GM12865 (cell line): Measurements from ENCODE around the gene MSRB3.

Experiments
- DNase-seq: peaks from one replicate; pipeline ENCODE4 v3.0.0; 2010; ENCODE audit warnings: low read depth
- H3K4me3 ChIP-seq: 2 replicates; pipeline ENCODE4 v1.5.1; 2011; ENCODE audit warnings: mild to moderate bottlenecking, low read depth, low read length, control low read depth
- TF ChIP-seq, protein P1 (sequence below): IDR thresholded peaks from 2 replicates; pipeline ENCODE4 v1.5.1; 2011; ENCODE audit warnings: low read length, control low read depth, low read depth, inconsistent platforms; ENCODE audit not compliant: insufficient read depth; ENCODE audit errors: missing control alignments

The MSRB3 gene

DNA sequence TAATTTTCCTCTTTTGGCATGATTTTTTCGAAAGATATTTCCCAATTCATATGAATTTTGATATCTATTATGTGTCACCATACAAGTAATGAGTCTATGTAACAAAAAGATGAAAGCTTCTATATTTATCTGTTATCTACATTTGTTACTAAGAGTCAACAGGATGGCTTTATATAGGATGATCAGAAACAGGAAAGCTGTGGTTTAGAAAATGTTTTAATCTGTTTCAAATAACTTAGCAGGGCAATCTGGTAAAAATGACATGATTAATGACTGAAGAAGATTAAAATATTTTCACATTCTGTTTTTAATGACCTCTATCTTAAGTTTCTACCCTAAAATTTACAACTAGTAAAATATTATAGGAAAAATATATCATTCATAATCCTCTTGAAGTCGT, 105.8 kb downstream of the MSRB3 start:
- H3K4me3 ChIP-seq: no peak overlapping the region
- TF ChIP-seq, protein P1, sequence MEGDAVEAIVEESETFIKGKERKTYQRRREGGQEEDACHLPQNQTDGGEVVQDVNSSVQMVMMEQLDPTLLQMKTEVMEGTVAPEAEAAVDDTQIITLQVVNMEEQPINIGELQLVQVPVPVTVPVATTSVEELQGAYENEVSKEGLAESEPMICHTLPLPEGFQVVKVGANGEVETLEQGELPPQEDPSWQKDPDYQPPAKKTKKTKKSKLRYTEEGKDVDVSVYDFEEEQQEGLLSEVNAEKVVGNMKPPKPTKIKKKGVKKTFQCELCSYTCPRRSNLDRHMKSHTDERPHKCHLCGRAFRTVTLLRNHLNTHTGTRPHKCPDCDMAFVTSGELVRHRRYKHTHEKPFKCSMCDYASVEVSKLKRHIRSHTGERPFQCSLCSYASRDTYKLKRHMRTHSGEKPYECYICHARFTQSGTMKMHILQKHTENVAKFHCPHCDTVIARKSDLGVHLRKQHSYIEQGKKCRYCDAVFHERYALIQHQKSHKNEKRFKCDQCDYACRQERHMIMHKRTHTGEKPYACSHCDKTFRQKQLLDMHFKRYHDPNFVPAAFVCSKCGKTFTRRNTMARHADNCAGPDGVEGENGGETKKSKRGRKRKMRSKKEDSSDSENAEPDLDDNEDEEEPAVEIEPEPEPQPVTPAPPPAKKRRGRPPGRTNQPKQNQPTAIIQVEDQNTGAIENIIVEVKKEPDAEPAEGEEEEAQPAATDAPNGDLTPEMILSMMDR: no peak
- DNase-seq: no peak

DNA sequence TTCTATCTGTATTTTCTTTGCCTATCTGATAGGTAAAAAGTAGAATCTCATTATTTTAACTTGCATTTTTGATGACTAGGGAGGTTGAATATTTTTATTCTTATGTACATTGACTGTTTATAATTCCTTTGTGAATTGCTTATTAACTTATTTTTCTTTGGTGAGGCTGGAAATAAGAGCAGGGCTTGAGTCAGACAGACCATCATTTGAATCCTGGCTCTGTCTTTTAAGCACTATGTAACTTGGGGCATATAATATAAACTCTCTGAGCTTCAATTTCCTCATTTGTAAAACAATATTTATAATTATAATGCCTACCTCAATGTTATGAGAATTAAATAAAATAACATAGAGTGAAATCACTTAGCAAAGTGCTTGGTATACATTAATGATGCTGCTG, 108.9 kb downstream of the MSRB3 start:
- DNase-seq: no peak
- no peak overlapping the region for H3K4me3 ChIP-seq
- TF ChIP-seq, protein P1: no peak

- DNase-seq: no peak
- TF ChIP-seq, protein P1: no peak
- no peak overlapping the region for H3K4me3 ChIP-seq
These were observed 111.0 kb downstream of the MSRB3 start for GRCh38 chr12:65389436-65389835.

DNA sequence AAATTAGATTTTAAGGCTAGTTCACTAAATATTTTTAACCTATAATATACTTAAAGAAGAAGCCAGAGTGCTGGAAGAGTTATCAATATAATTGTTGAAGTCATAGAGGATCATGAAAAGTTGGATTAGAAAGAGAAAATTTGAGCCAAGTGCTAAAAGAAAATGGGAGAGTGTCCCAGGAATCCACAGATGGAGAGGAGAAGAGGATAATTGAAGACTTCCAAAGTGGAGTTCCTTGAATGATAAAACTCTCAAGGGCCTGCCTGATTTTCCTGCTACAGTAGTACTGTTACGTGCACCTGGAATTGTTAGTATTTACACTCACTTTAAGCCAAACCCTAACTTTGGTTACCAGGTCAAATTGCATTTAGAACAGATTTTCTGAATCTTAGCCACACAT, 113.2 kb downstream of the MSRB3 start:
- H3K4me3 ChIP-seq: no peak overlapping the region
- DNase-seq: no peak
- TF ChIP-seq, protein P1: no peak

DNA sequence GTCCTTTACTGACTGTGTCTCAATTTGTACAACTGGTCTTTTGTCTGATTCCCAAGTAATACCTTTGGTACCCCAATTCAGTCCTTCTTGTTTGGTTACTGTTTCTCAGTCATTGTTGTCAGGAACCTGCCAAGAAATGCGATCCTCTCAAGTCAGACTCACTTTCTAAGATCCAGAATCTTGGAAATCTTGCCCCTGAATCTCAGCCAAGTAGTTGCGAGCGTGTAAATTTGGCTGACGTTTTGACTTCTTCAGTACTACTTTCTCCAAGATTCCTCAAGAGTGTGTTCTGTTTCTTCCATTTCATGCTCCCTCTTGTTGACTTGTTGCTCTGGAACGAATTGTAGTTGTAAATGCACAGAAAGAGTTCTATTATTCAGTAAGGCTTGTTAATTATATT, 114.0 kb downstream of the MSRB3 start:
- DNase-seq: no peak
- TF ChIP-seq, protein P1: no peak
- H3K4me3 ChIP-seq: no peak overlapping the region

- no peak overlapping the region for H3K4me3 ChIP-seq
- TF ChIP-seq, protein P1: no peak
These were observed 124.7 kb downstream of the MSRB3 start for GRCh38 chr12:65403188-65403587.

DNA sequence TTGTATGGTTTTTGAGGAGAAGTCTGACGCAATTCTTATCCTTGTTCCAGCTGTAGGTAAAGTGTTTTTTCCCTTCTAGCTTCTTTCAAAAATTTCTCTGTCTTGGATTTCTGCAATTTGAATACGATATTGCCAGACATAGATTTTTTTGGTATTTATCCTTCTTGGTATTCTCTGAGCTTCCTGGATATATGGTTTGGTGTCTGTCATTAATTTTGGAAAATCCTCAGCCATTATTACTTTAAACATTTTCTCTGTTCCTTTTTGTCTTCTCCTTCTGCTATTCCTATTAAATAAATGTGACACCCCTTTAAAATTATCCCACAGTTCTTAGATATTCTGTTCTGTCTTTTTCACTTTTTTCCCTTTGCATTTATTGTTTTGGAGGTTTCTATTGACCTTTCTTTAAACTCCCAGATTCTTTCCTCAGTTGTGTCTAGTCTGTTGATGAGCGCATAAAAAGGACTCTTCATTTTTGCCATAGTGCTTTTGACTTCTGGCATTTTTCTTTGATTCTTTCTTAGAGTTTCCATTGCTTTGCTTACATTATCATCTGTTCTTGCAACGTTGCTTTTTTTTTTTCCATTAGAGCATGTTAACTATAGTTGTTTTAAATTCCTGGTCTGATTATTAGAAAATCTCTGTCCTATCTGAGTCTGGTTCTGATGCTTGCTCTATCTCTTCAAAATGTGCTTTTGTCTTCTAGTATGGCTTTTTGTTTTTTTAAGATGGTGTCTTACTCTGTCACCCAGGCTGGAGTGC, 129.1 kb downstream of the MSRB3 start:
- no peak for DNase-seq
- H3K4me3 ChIP-seq: no peak overlapping the region
- TF ChIP-seq, protein P1: no peak

More at GRCh38 chr12:65403188-65403587, 124.7 kb downstream of the MSRB3 start:
- DNase-seq: no peak
